Psoas muscle (tissue), 8 donors: Measurements from ENCODE around the gene ADCY6. TPM values are rescaled to one million over a fixed set of nuclear protein-coding genes. Genes with fewer than 3 reads are reported as not detected.
A peak's percentile ranks its signal among the peaks of the same experiment; 100 is the strongest.
"Not testable (repeated sequence)": the region's sequence is repeated elsewhere in the genome, so short reads cannot be mapped to it uniquely, and the experiment has no call there.

ENCODE experiments used
- ATAC-seq, 4 donors: fragments of 200-7000 bp; cut with Tn5 transposase; one replicate each; pipeline ENCODE4 v1.9.1; 2020; ENCODE audit warnings: moderate library complexity in 3 of 4, mild to moderate bottlenecking in 2 of 4
- DNase-seq, 2 donors: peaks; one replicate each; pipeline ENCODE4 v3.0.0-alpha.2; 2020
- H3K27ac ChIP-seq: fragments of 200-600 bp; one replicate; pipeline ENCODE4 v1.8.0; 2022
- H3K27me3 ChIP-seq, 3 donors: fragments of 200-600 bp in 1 of 3; one replicate each; pipeline versions ENCODE4 v1.6.1 to v1.8.0; 2013 to 2022; ENCODE audit warnings: low read length in 2 of 3, mild to moderate bottlenecking in 2 of 3, moderate library complexity in 1 of 3; ENCODE audit not compliant: insufficient read depth in 3 of 3
- H3K36me3 ChIP-seq, 2 donors: fragments of 200-600 bp in 1 of 2; one replicate each; pipeline versions ENCODE4 v1.6.1 to v1.8.0; 2013 to 2022; ENCODE audit warnings: low read depth in 1 of 2, mild to moderate bottlenecking in 1 of 2, moderate library complexity in 1 of 2; ENCODE audit not compliant: insufficient read depth in 1 of 2
- H3K4me1 ChIP-seq: fragments of 200-600 bp; one replicate; pipeline ENCODE4 v1.8.0; 2022
- H3K4me3 ChIP-seq: fragments of 200-600 bp; one replicate; pipeline ENCODE4 v1.8.0; 2022; ENCODE audit warnings: mild to moderate bottlenecking
- H3K9me3 ChIP-seq: fragments of 200-600 bp; one replicate; pipeline ENCODE4 v1.8.0; 2022
- WGBS, 3 donors: extraction: QIAGEN DNeasy Blood & Tissue Kit; methylation state at CpG; one replicate each; pipeline versions ENCODE4 v1.1.6 to v1.1.7; 2013; 5-methylcytosine and 5-hydroxymethylcytosine counted together
- intact Hi-C, 2 donors: fragments of 100-400 bp; cut with DNase I; formaldehyde crosslinking; loops; one replicate each; pipeline versions ENCODE4 v1.11.0 to v1.14.2; 2022
- polyA plus RNA-seq, 3 donors: library from polyadenylated mRNA; stranded (reverse); fragments of 200-250 nt; gene quantifications; one replicate each; pipeline ENCODE4 v1.2.3, GENCODE V29; 2013
- total RNA-seq, 4 donors: library from RNA; stranded (reverse); fragmentation: NEBNext Ultra II Directional in 2 of 4; extraction: Animal tissue kit (Norgen Biotek cat#: 25700) in 2 of 4; gene quantifications; one replicate each; pipeline versions ENCODE4 v1.2.1 to v1.2.4, GENCODE V29; 2021 to 2023
- TF ChIP-seq, protein P1 (sequence below): fragments of 200-600 bp; IDR thresholded peaks from one replicate; pipeline ENCODE4 v1.8.0; 2022; ENCODE audit warnings: antibody characterized with exemption
- donor health status: healthy with polysubstance abuse.
- donor health status: DM: no; HTN: no; CAD: no; lungs with moderate emphysema.
- donor health status: Bipolar disorder and iron deficiency.
- donor health status: healthy.
- donor health status: DM: yes; HTN: yes; CAD: no.
- donor health status: DM: no; HTN: no; CAD: no.
- donor health status: DM: no; HTN: no; CAD: no.
- donor health status: DM: yes; HTN: yes; CAD: no.

Gene ADCY6
- total and polyA plus RNA-seq, 7 donors: 5.3 to 18.9 (median 13.1) TPM

DNA sequence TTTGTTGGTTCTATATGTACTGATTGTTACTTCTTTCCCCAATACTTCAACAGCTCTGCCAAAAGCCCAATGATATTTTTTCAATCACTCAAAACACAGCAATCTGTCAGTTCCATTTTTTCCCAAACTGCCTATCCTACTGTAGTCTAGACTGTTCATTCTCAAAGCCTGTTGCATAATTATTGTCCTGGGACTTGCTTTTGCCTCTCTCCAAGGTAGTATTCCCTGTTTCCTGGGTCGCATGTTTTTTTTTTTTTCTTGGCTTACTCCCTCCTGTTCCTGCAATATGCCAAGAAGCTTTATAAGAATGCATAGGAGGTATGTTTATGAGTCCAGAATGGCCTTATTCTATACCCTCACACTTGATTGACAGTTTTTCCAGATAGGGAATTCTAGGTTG is 52.4 kb downstream of the ADCY6 start:
- no peak for DNase-seq
- Histone ChIP-seq H3K4me3 (no peak overlapping the region), H3K27ac (no peak overlapping the region), H3K27me3 (peaks cover 0 to 7% (median 0%) of the 10 kb centered on the region in 3 donors), H3K9me3 (no peaks in the 10 kb centered on the region), H3K4me1 (no peaks in the 10 kb centered on the region), H3K36me3 (no peaks in the 10 kb centered on the region)
- ATAC-seq: no peak
- intact Hi-C loops: no loop called here
- WGBS, 3 donors: 26 to 48% (median 38%) methylated on average over 1 of the region's 1 CpG
- TF ChIP-seq, protein P1, sequence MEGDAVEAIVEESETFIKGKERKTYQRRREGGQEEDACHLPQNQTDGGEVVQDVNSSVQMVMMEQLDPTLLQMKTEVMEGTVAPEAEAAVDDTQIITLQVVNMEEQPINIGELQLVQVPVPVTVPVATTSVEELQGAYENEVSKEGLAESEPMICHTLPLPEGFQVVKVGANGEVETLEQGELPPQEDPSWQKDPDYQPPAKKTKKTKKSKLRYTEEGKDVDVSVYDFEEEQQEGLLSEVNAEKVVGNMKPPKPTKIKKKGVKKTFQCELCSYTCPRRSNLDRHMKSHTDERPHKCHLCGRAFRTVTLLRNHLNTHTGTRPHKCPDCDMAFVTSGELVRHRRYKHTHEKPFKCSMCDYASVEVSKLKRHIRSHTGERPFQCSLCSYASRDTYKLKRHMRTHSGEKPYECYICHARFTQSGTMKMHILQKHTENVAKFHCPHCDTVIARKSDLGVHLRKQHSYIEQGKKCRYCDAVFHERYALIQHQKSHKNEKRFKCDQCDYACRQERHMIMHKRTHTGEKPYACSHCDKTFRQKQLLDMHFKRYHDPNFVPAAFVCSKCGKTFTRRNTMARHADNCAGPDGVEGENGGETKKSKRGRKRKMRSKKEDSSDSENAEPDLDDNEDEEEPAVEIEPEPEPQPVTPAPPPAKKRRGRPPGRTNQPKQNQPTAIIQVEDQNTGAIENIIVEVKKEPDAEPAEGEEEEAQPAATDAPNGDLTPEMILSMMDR: no peak

DNA sequence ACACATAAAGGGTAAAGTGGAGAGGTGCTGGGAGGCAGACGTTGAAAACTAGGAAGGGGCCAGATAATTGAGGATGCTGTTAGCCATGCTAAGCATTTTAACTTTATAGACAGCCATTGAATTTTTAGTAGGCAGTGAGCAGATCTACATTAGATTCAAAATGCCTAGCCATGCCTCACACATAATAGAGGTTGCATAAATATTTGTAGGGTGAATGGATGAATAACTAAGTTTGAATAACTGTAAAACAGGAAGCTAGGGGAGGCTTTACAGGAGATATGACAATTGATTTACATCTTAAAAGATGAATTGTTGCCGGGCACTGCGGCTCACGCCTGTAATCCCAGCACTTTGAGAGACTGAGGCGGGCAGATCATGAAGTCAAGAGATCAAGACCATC is 60.1 kb downstream of the ADCY6 start:
- TF ChIP-seq, protein P1: no peak
- DNase-seq: no peak
- no peak for ATAC-seq
- intact Hi-C loops: no loop called here
- Histone ChIP-seq H3K27ac (no peak overlapping the region), H3K9me3 (no peaks in the 10 kb centered on the region), H3K36me3 (no peaks in the 10 kb centered on the region), H3K4me3 (no peak overlapping the region), H3K27me3 (no peaks in the 10 kb centered on the region), H3K4me1 (no peaks in the 10 kb centered on the region)
- WGBS, 3 donors: 75 to 83% (median 79%) methylated on average over 5 of the region's 5 CpGs

DNA sequence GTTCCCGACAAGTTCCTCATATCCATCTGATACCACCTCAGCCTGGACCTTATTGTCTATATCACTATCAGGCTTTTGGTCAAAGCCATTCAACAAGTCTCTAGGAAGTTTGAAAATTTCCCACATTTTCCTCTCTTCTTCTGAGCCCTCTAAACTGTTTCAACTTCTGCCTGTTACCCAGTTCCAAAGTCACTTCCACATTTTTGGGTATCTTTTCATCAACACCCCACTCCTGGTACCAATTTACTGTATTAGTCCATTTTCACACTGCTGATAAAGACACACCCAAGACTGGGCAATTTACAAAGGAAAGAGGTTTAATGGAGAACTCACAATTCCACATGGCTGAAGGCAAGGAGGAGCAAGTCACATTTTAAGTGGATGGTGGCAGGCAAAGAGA is 68.2 kb downstream of the ADCY6 start:
- DNase-seq, ATAC-seq, H3K4me1 ChIP-seq, intact Hi-C loops, H3K9me3 ChIP-seq, H3K36me3 ChIP-seq, H3K4me3 ChIP-seq, H3K27me3 ChIP-seq, H3K27ac ChIP-seq: not testable (repeated sequence)
- 91 to 96% (median 91%) methylated on average over 1 of the region's 1 CpG for WGBS, 3 donors

DNA sequence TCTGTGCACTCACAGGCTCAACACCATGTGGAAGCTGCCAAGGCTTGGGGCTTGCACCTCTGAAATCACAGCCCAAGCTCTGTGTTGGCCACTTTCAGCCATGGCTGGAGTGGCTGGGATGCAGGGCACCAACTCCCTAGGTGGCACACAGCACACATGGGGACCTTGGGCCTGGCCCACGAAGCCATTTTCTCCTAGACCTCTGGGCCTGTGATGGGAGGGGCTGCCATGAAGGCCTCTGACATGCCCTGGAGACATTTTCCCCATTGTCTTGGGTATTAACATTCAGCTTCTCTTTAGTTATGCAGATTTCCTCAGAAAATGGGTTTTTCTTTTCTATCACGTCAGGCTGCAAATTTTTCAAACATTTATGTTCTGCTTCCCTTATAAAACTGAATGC is 68.7 kb downstream of the ADCY6 start:
- H3K27ac ChIP-seq, intact Hi-C loops, H3K4me3 ChIP-seq, H3K9me3 ChIP-seq, H3K36me3 ChIP-seq, H3K4me1 ChIP-seq, ATAC-seq, H3K27me3 ChIP-seq, DNase-seq: not testable (repeated sequence)
- 67 to 73% (median 69%) methylated on average over 2 of the region's 2 CpGs for WGBS, 3 donors

DNA sequence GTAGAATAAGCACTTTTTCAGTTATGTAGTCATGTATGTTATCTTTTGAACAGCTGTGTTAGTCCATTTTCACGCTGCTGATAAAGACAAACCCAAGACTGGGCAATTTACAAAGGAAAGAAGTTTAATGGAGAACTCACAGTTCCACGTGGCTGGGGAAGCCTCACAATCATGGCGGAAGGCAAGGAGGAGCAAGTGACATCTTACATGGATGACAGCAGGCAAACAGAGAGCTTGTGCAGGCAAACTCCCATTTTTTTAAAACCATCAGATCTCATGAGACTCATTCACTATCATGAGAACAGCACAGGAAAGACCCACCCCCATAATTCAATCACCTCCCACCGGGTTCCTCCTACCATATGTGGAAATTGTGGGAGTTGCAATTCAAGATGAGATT is 69.9 kb downstream of the ADCY6 start:
- ATAC-seq, H3K36me3 ChIP-seq, H3K27ac ChIP-seq, intact Hi-C loops, H3K27me3 ChIP-seq, H3K9me3 ChIP-seq, H3K4me3 ChIP-seq, DNase-seq: not testable (repeated sequence)
- peaks cover 17% of the 10 kb centered on the region for H3K4me1 ChIP-seq
- WGBS, 3 donors: 81 to 85% (median 82%) methylated on average over 4 of the region's 4 CpGs

DNA sequence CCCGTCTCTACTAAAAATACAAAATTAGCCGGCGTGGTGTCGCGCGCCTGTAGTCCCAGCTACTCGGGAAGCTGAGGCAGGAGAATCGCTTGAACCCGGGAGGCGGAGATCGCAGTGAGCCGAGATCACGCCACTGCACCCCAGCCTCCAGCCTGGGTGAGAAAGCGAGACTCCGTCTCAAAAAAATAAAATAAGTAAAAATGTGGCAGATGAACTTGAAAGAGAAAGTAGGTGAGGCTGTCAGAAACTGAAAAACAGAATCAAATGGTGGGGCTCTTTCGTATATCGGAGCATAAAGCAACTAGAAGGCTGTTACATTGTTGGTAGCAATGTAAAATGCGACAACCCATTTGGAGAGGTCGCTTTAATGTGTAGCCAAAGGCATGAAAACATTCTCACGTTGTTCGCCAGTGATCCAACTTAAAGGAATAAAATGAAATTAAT is 71.6 kb downstream of the ADCY6 start:
- no peak for ATAC-seq
- intact Hi-C loops: no loop called here
- TF ChIP-seq, protein P1: no peak

More for the DNA sequence above, 71.6 kb downstream of the ADCY6 start:
- H3K27me3 ChIP-seq: no peaks in the 10 kb centered on the region
- H3K27ac ChIP-seq: peak overlapping the region; percentile 93
- DNase-seq: no peak
- peak overlapping the region; percentile 77 for H3K4me3 ChIP-seq
- no peaks in the 10 kb centered on the region for H3K9me3 ChIP-seq
- H3K36me3 ChIP-seq: peaks cover 3 to 16% of the 10 kb centered on the region in 2 donors
- H3K4me1 ChIP-seq: peaks cover 26% of the 10 kb centered on the region
- WGBS, 3 donors: 11 to 12% (median 11%) methylated on average over 21 of the region's 21 CpGs
